Gastroesophageal sphincter (tissue), 3 donors: Measurements from ENCODE around the gene GSK3A.

Experiments
- EP300 ChIP-seq: sonication (generic); formaldehyde crosslinking; IDR thresholded peaks from one replicate; pipeline ENCODE4 v1.6.1; 2017; ENCODE audit warnings: antibody characterized with exemption, mild to moderate bottlenecking
- POLR2A ChIP-seq, 2 donors: fragments of 450-650 bp; IDR thresholded peaks; one replicate each; pipeline ENCODE4 v1.6.1; 2017; ENCODE audit warnings: antibody characterized with exemption in 2 of 2, mild to moderate bottlenecking in 2 of 2, moderate library complexity in 1 of 2
- POLR2AphosphoS5 ChIP-seq: sonication (generic); formaldehyde crosslinking; IDR thresholded peaks from one replicate; pipeline ENCODE4 v1.6.1; 2017; ENCODE audit warnings: antibody characterized with exemption
- TF ChIP-seq, protein P1 (sequence below), 4 experiments: fragments of 200-600 bp in 2 of 4; fragments of 450-650 bp in 2 of 4; sonication (generic) in 1 of 4; IDR thresholded peaks; one replicate each; pipeline ENCODE4 v1.5.1; 2017 to 2019; ENCODE audit warnings: antibody characterized with exemption in 4 of 4, mild to moderate bottlenecking in 2 of 4, moderate library complexity in 2 of 4

DNA sequence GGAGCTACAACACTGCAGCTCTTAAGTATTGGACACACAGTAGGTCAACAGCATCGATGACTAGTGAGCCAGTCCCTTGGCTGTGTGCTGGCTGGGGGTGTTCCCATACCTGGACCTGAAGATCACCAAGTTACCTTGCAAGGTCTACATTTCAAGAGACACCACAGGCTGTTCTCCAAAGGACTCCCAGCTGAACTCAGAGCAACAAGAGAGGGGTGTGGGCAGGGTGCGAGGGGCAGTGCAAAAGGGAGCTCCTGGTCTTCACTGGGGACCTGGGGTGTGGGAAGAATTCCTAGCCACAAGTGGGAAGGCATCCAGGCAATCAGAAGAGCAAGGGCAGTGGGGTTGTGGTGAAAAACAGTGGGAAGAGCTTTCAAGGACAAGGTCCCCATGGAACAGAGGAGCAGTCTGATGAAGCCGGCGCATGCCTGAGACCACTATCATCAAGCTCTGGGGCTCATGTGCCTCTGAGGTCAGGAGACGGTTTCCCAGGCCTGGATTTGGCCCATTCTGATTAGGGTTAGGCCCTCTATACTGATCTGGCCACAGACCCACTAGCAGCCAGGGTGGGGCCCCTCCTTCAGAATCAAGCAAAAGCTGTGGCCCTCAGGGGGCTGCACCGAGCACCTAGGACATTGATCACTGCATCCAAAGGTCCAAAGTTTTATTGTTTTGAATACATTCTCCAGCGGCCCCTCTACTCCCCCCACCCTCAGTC is 4.7 kb upstream of the GSK3A start:
- TF ChIP-seq POLR2A (IDR thresholded peaks at IDR 0.05) (no peak), POLR2AphosphoS5 (no peak), EP300 (no peak)
- TF ChIP-seq, protein P1, sequence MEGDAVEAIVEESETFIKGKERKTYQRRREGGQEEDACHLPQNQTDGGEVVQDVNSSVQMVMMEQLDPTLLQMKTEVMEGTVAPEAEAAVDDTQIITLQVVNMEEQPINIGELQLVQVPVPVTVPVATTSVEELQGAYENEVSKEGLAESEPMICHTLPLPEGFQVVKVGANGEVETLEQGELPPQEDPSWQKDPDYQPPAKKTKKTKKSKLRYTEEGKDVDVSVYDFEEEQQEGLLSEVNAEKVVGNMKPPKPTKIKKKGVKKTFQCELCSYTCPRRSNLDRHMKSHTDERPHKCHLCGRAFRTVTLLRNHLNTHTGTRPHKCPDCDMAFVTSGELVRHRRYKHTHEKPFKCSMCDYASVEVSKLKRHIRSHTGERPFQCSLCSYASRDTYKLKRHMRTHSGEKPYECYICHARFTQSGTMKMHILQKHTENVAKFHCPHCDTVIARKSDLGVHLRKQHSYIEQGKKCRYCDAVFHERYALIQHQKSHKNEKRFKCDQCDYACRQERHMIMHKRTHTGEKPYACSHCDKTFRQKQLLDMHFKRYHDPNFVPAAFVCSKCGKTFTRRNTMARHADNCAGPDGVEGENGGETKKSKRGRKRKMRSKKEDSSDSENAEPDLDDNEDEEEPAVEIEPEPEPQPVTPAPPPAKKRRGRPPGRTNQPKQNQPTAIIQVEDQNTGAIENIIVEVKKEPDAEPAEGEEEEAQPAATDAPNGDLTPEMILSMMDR (IDR thresholded peaks at IDR 0.05) = no peak
